Endodermal cell (in vitro differentiated cells): ENCODE measurements around the gene MICB. TPM values are rescaled to one million over a fixed set of nuclear protein-coding genes. Genes with fewer than 3 reads are reported as not detected.
"Not testable (repeated sequence)": the region's sequence is repeated elsewhere in the genome, so short reads cannot be mapped to it uniquely, and the experiment has no call there.

Source experiments
- DNase-seq: peaks from one replicate; pipeline ENCODE4 v3.0.0-alpha.2; 2017
- H3K27ac ChIP-seq: 2 replicates; pipeline ENCODE4 v1.5.1; 2013; ENCODE audit warnings: mild to moderate bottlenecking, low read depth, low read length, moderate library complexity
- H3K27me3 ChIP-seq: 2 replicates; pipeline ENCODE4 v1.6.1; 2013; ENCODE audit warnings: mild to moderate bottlenecking, low read length, moderate library complexity; ENCODE audit not compliant: insufficient read depth, control insufficient read depth, poor library complexity, severe bottlenecking
- H3K36me3 ChIP-seq: 2 replicates; pipeline ENCODE4 v1.7.0; 2013; ENCODE audit warnings: mild to moderate bottlenecking, low read length, moderate library complexity; ENCODE audit not compliant: control insufficient read depth, insufficient read depth
- H3K4me1 ChIP-seq: one replicate; pipeline ENCODE4 v1.7.0; 2013; ENCODE audit warnings: low read length; ENCODE audit not compliant: control insufficient read depth, insufficient read depth
- H3K4me3 ChIP-seq: 2 replicates; pipeline ENCODE4 v1.5.1; 2013; ENCODE audit warnings: mild to moderate bottlenecking, low read length, moderate library complexity
- H3K9ac ChIP-seq: 2 replicates; pipeline ENCODE4 v1.6.1; 2013; ENCODE audit warnings: mild to moderate bottlenecking, low read length, moderate library complexity; ENCODE audit not compliant: poor library complexity, severe bottlenecking; ENCODE audit errors: extremely low read depth
- H3K9me3 ChIP-seq: 2 replicates; pipeline ENCODE4 v1.6.1; 2013; ENCODE audit warnings: mild to moderate bottlenecking, low read length, moderate library complexity; ENCODE audit not compliant: control insufficient read depth
- H3K27ac Mint-ChIP-seq: 2 replicates; pipeline ENCODE4 v1.8.0; 2020; ENCODE audit warnings: mixed read lengths
- H3K27me3 Mint-ChIP-seq: 2 replicates; pipeline ENCODE4 v1.8.0; 2021; ENCODE audit warnings: mild to moderate bottlenecking, mixed read lengths; ENCODE audit not compliant: insufficient read depth
- H3K36me3 Mint-ChIP-seq: 2 replicates; pipeline ENCODE4 v1.8.0; 2020; ENCODE audit warnings: low read depth, mixed read lengths
- H3K4me1 Mint-ChIP-seq: 2 replicates; pipeline ENCODE4 v1.8.0; 2020; ENCODE audit warnings: mixed read lengths
- H3K4me3 Mint-ChIP-seq: 2 replicates; pipeline ENCODE4 v1.8.0; 2020; ENCODE audit warnings: mild to moderate bottlenecking, moderate library complexity, mixed read lengths
- H3K9me3 Mint-ChIP-seq: 2 replicates; pipeline ENCODE4 v1.8.0; 2020; ENCODE audit warnings: mild to moderate bottlenecking, mixed read lengths
- CTCF ChIP-seq: fragments of 200-600 bp; sonication (generic); conservative IDR thresholded peaks from 2 replicates; pipeline ENCODE4 v1.5.0; 2021; ENCODE audit warnings: antibody characterized with exemption, mild to moderate bottlenecking
- WGBS, 2 experiments: methylation state at CpG; one replicate each; pipeline versions ENCODE4 v1.1.5 to v1.1.7; 2013; ENCODE audit warnings: missing lambda C conversion rate in 2 of 2, mixed read lengths in 1 of 2; ENCODE audit not compliant: insufficient coverage in 1 of 2, insufficient read length in 1 of 2; 5-methylcytosine and 5-hydroxymethylcytosine counted together
- total RNA-seq, 2 donors: library from RNA; stranded (reverse); fragmentation: NEBNext Ultra II Directional in 1 of 2; extraction: Animal tissue kit (Norgen Biotek cat#: 25700) in 1 of 2; gene quantifications; 2 replicates in 1 of 2; 3 replicates in 1 of 2; pipeline ENCODE4 v1.2.1, GENCODE V29; 2021

Gene MICB
- total RNA-seq, 2 donors from 2014 or later = 8.2 to 8.5 TPM

DNA sequence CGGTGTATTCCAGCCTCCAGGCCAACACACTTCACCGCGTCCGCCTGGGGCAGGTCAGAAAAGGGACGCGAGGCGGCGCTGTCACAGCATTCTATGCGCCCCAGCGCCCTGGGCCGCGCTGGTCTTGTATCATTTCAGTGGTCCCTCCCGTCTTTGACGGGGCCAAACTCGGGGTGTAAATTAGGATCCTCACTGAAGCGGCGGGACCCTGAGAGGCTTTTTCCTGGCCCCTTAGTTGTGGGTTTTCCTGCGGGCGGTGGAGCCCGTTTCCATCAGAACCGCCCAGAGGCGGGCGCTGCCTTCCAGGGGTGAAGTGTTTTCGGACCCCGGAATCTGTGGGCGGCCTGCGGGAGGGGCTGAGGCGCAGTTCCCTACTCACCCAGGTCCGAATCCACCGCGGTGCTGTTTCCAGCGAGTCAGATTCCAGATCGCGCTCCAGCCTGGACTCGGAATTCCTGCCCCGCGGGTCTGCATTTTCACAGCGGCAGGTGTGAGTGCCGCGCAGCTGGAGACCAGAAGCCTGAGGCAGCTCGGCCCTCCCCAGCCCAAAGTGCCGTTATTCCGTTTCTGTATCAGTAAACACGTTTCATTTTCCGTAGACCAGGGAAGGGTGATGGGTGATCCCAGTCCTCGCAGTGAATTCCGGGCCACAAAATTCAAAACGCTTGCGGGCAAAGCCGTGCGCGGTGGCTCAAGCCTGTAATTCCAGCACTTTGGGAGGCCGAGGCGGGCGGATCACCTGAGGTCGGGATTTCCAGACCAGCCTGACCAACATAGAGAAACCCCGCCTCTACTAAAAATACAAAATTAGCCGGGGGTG lies 3.9 kb upstream of the MICB start:
- H3K4me3 ChIP-seq = peak overlapping the region; percentile 86
- H3K9me3 Mint-ChIP-seq = no peaks in the 10 kb centered on the region
- H3K27ac ChIP-seq = no peak overlapping the region
- peaks cover 46% of the 10 kb centered on the region for H3K27me3 ChIP-seq
- H3K36me3 Mint-ChIP-seq = no peaks in the 10 kb centered on the region
- H3K4me1 Mint-ChIP-seq = peaks cover 15% of the 10 kb centered on the region
- no peaks in the 10 kb centered on the region for H3K4me1 ChIP-seq
- H3K27me3 Mint-ChIP-seq = peaks cover 66% of the 10 kb centered on the region
- no peaks in the 10 kb centered on the region for H3K9me3 ChIP-seq
- peak; percentile 94 for TF ChIP-seq CTCF
- peak overlapping the region; percentile 49 for H3K27ac Mint-ChIP-seq
- H3K36me3 ChIP-seq = no peaks in the 10 kb centered on the region
- WGBS, 2 experiments = 1% methylated on average over 33 to 58 of the region's 58 CpGs
- peak overlapping the region; percentile 62 for H3K4me3 Mint-ChIP-seq
- peak; percentile 95 for DNase-seq
- peak overlapping the region; percentile 82 for H3K9ac ChIP-seq

GRCh38 chr6:31495580-31495979 lies 2.4 kb upstream of the MICB start:
- no peak overlapping the region for H3K4me3 ChIP-seq
- peak overlapping the region; percentile 12 for H3K4me3 Mint-ChIP-seq
- H3K4me1 Mint-ChIP-seq = peaks cover 22% of the 10 kb centered on the region
- no peaks in the 10 kb centered on the region for H3K9me3 ChIP-seq
- peaks cover 61% of the 10 kb centered on the region for H3K27me3 Mint-ChIP-seq
- H3K36me3 Mint-ChIP-seq = no peaks in the 10 kb centered on the region
- H3K9me3 Mint-ChIP-seq = no peaks in the 10 kb centered on the region
- H3K9ac ChIP-seq = no peak overlapping the region
- H3K27me3 ChIP-seq = peaks cover 51% of the 10 kb centered on the region
- no peak overlapping the region for H3K27ac ChIP-seq
- no peak overlapping the region for H3K27ac Mint-ChIP-seq
- no peaks in the 10 kb centered on the region for H3K36me3 ChIP-seq
- DNase-seq = no peak
- H3K4me1 ChIP-seq = no peaks in the 10 kb centered on the region
- 97 to 100% methylated on average over 1 to 2 of the region's 2 CpGs for whole genome bisulfite sequencing, 2 experiments
- TF ChIP-seq CTCF = no peak

GRCh38 chr6:31496826-31497225 lies 1.1 kb upstream of the MICB start:
- peak overlapping the region; percentile 69 for H3K4me3 Mint-ChIP-seq
- H3K36me3 ChIP-seq, H3K9me3 ChIP-seq, H3K4me1 ChIP-seq, H3K9me3 Mint-ChIP-seq, H3K27ac Mint-ChIP-seq, H3K4me3 ChIP-seq, H3K27ac ChIP-seq, H3K9ac ChIP-seq, DNase-seq, H3K36me3 Mint-ChIP-seq: not testable (repeated sequence)
- H3K4me1 Mint-ChIP-seq = peaks cover 27% of the 10 kb centered on the region
- H3K27me3 Mint-ChIP-seq = peaks cover 63% of the 10 kb centered on the region
- peaks cover 51% of the 10 kb centered on the region for H3K27me3 ChIP-seq
- 70 to 72% methylated on average over 3 to 4 of the region's 4 CpGs for WGBS, 2 experiments
